Endothelial cell of umbilical vein (primary cell): Measurements from ENCODE around the gene LRRC56. TPM values are rescaled to one million over a fixed set of nuclear protein-coding genes. Genes with fewer than 3 reads are reported as not detected.

Experiments
- BruUV-seq: library from RNA; stranded (reverse); fragments of 400-500 nt; replicated peaks from 2 replicates; lab custom pipeline; 2021; lab: Mats Ljungman, UMichigan
- CTCF ChIA-PET: fragments of 300-600, 350-600 bp; sonication (Branson Sonifier 250); formaldehyde crosslinking; loops from one replicate; lab custom pipeline; 2021; ENCODE audit warnings: antibody characterized with exemption, inconsistent platforms; lab: Charles Lee
- POLR2A ChIA-PET: fragments of 300-600, 350-600 bp; sonication (Branson Sonifier 250); formaldehyde crosslinking; loops from one replicate; lab custom pipeline; 2021; ENCODE audit warnings: antibody characterized with exemption, inconsistent platforms; lab: Charles Lee
- DNase-seq: peaks from one replicate; pipeline ENCODE4 v3.0.0-alpha.2; 2011; ENCODE audit warnings: low read depth, low spot score
- FAIRE-seq: peaks from 2 replicates; lab custom pipeline; 2011; peaks lifted over from hg19 to GRCh38; lab: Jason Lieb, UNC
- H2AFZ ChIP-seq: 2 replicates; pipeline ENCODE4 v1.6.0; 2012; ENCODE audit warnings: low read depth, low read length, control low read depth, inconsistent platforms
- H3K27ac ChIP-seq: 2 replicates; pipeline ENCODE4 v1.5.1; 2011; ENCODE audit warnings: low read depth, mild to moderate bottlenecking, control low read depth, low read length, moderate library complexity; ENCODE audit not compliant: insufficient read depth
- H3K27me3 ChIP-seq, 2 experiments: 2 replicates each; pipeline versions ENCODE4 v1.6.0 to v1.6.1; 2011; ENCODE audit warnings: low read length in 2 of 2, mixed read lengths in 1 of 2; ENCODE audit not compliant: control insufficient read depth in 2 of 2, insufficient read depth in 2 of 2
- H3K36me3 ChIP-seq, 2 experiments: 2 replicates in 1 of 2; 3 replicates in 1 of 2; pipeline ENCODE4 v1.5.1; 2011; ENCODE audit warnings: low read length in 2 of 2, mild to moderate bottlenecking in 1 of 2, moderate library complexity in 1 of 2; ENCODE audit not compliant: control insufficient read depth in 2 of 2, insufficient read depth in 2 of 2; ENCODE audit errors: extremely low read depth in 1 of 2
- H3K4me1 ChIP-seq: 3 replicates; pipeline ENCODE4 v1.5.1; 2011; ENCODE audit warnings: mild to moderate bottlenecking, low read length; ENCODE audit not compliant: control insufficient read depth, insufficient read depth; ENCODE audit errors: extremely low read depth
- H3K4me2 ChIP-seq: 2 replicates; pipeline ENCODE4 v1.6.1; 2011; ENCODE audit warnings: low read length, control low read depth, mixed read lengths; ENCODE audit not compliant: insufficient read depth
- H3K4me3 ChIP-seq, 3 experiments: fragments of 200-600 bp in 1 of 3; sonication (generic), shearing (Covaris generic) in 1 of 3; replicated peaks in 1 of 3; 2 replicates each; pipeline ENCODE4 v1.5.1; 2011 to 2016; ENCODE audit warnings: control low read depth in 3 of 3, low read length in 3 of 3, mild to moderate bottlenecking in 2 of 3, inconsistent platforms in 1 of 3, low read depth in 1 of 3, moderate library complexity in 1 of 3; ENCODE audit not compliant: insufficient read depth in 1 of 3
- H3K79me2 ChIP-seq: 2 replicates; pipeline ENCODE4 v1.6.0; 2012; ENCODE audit warnings: low read length, inconsistent platforms; ENCODE audit not compliant: control insufficient read depth, insufficient read depth
- H3K9ac ChIP-seq: replicated peaks from 2 replicates; pipeline ENCODE3; 2011; ENCODE audit warnings: low read length, control low read depth; ENCODE audit not compliant: insufficient read depth; ENCODE audit errors: extremely low read depth
- H3K9me1 ChIP-seq: replicated peaks from 3 replicates; pipeline ENCODE4 v1.6.0; 2011; ENCODE audit warnings: mild to moderate bottlenecking, low read length; ENCODE audit not compliant: control insufficient read depth, insufficient read depth; ENCODE audit errors: extremely low read depth
- H3K9me3 ChIP-seq: replicated peaks from 2 replicates; pipeline ENCODE4 v1.5.1; 2012; ENCODE audit warnings: low read length, inconsistent platforms; ENCODE audit not compliant: control insufficient read depth, insufficient read depth
- H4K20me1 ChIP-seq: replicated peaks from 2 replicates; pipeline ENCODE3; 2011; ENCODE audit warnings: mild to moderate bottlenecking, low read length; ENCODE audit not compliant: control insufficient read depth, insufficient read depth; ENCODE audit errors: extremely low read depth
- EZH2 ChIP-seq: IDR thresholded peaks from 2 replicates; pipeline ENCODE4 v1.6.1; 2012; ENCODE audit warnings: borderline replicate concordance, low read depth, mild to moderate bottlenecking, moderate library complexity, low read length, inconsistent platforms; ENCODE audit not compliant: severe bottlenecking
- FOS ChIP-seq: IDR thresholded peaks from 2 replicates; pipeline ENCODE4 v1.6.1; 2011; ENCODE audit warnings: mild to moderate bottlenecking, low read length, moderate library complexity, borderline replicate concordance; ENCODE audit not compliant: insufficient read depth
- GATA2 ChIP-seq: IDR thresholded peaks from 2 replicates; pipeline ENCODE4 v1.7.0; 2011; ENCODE audit warnings: low read depth, mild to moderate bottlenecking, moderate library complexity, mixed read lengths, low read length; ENCODE audit not compliant: insufficient read length, insufficient read depth
- JUN ChIP-seq: IDR thresholded peaks from 2 replicates; pipeline ENCODE4 v1.6.1; 2011; ENCODE audit warnings: borderline replicate concordance, low read depth; ENCODE audit not compliant: insufficient read length, insufficient read depth
- MYC ChIP-seq: IDR thresholded peaks from one replicate; pipeline ENCODE4 v1.6.1; 2011; ENCODE audit warnings: mild to moderate bottlenecking, low read depth, low read length
- POLR2A ChIP-seq: IDR thresholded peaks from 2 replicates; pipeline ENCODE4 v1.6.1; 2012; ENCODE audit warnings: low read depth, mild to moderate bottlenecking, control low read depth, low read length
- POLR2AphosphoS5 ChIP-seq: IDR thresholded peaks from 2 replicates; pipeline ENCODE4 v1.6.1; 2012; ENCODE audit warnings: low read depth, mild to moderate bottlenecking, control low read depth, low read length, moderate library complexity; ENCODE audit not compliant: insufficient read depth
- dilution Hi-C: fragments of 300-500 bp; cut with MboI; formaldehyde crosslinking; loops from one replicate; pipeline ENCODE4 v1.15.0; 2019; ENCODE audit warnings: low sequenced_read_pairs; ENCODE audit not compliant: extremely low pct_ligation_motif_present
- intact Hi-C: fragments of 100-400 bp; cut with micrococcal nuclease; formaldehyde crosslinking; loops from one replicate; pipeline ENCODE4 v1.10.0; 2022
- polyA plus RNA-seq, 4 experiments: library from polyadenylated mRNA; depleted of rRNA in 3 of 4; stranded (reverse) in 3 of 4; unstranded in 1 of 4; fragments of >200 nt; gene quantifications; 2 replicates each; pipeline versions ENCODE4 v1.2.1 to v1.2.3, GENCODE V29; 2011 to 2012; ENCODE audit warnings: missing spikeins in 1 of 4
- total RNA-seq: library from RNA; stranded (reverse); gene quantifications from 2 replicates; pipeline ENCODE4 v1.2.3, GENCODE V29; 2021
- TF ChIP-seq, protein P1 (sequence below), 2 donors: IDR thresholded peaks; 1 replicate in 1 of 2; 2 replicates in 1 of 2; pipeline ENCODE4 v1.5.1; 2011; ENCODE audit warnings: low read length in 2 of 2, mild to moderate bottlenecking in 2 of 2, moderate library complexity in 2 of 2, control low read depth in 1 of 2, inconsistent platforms in 1 of 2, low read depth in 1 of 2; ENCODE audit not compliant: insufficient read depth in 1 of 2; ENCODE audit errors: extremely low read depth in 1 of 2
- TF ChIP-seq, protein P2 (sequence below): IDR thresholded peaks from 2 replicates; pipeline ENCODE4 v1.6.1; 2011; ENCODE audit not compliant: insufficient read depth, insufficient read length

Gene LRRC56
- total and polyA plus RNA-seq, 2 donors (not counting 3 experiments of a cell fraction or from before 2014, with no cell fraction given): 0.47 to 0.55 TPM

DNA sequence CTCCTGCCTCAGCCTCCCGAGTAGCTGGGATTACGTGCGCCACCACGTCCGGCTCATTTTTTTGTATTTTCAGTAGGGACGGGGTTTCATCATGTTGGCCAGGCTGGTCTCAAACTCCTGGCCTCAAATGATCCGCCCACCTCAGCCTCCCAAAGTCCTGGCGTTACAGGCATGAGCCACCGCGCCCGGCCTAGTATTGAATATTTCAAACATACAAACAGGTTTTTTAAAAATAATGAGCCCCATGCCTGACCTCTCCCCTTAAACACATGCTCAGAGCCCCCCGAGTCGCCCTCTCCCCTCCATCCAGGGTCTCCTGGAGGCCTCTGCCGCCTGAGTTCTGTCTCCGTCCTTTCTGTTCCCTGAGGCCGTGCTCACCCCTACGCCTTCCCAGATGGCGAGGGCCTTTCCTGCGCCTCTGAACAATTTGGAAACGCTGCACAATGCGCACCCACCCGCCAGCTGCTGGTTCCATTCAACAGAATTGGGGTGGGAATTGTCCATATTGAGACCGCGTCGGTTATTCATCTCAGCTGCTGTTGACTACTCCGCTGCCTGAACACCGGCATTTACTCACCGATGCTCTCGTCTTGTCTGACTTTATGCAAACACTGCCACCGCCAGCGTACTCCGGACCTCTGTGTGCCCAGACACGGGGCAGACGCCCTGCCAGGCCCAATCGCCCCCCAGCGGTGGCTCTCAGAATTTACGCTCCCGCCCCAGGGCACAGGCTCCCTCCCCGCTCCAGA is 16.7 kb upstream of the LRRC56 start:
- no peaks in the 10 kb centered on the region for H3K27me3 ChIP-seq
- DNase-seq (no peak), FAIRE-seq (no peak)
- H3K27ac ChIP-seq: no peak overlapping the region
- POLR2A ChIA-PET: no interaction called here
- CTCF ChIA-PET: interaction anchor here (1.2 kb wide), 1 partner anchor 81 kb away, joined by 4 read pairs; no protein-coding TSS in a partner anchor
- no peaks in the 10 kb centered on the region for H3K9me3 ChIP-seq
- H3K36me3 ChIP-seq: no peaks in the 10 kb centered on the region
- TF ChIP-seq FOS (no peak), MYC (no peak), POLR2A (no peak), JUN (no peak), GATA2 (no peak), EZH2 (no peak), POLR2AphosphoS5 (no peak)
- TF ChIP-seq, protein P1, sequence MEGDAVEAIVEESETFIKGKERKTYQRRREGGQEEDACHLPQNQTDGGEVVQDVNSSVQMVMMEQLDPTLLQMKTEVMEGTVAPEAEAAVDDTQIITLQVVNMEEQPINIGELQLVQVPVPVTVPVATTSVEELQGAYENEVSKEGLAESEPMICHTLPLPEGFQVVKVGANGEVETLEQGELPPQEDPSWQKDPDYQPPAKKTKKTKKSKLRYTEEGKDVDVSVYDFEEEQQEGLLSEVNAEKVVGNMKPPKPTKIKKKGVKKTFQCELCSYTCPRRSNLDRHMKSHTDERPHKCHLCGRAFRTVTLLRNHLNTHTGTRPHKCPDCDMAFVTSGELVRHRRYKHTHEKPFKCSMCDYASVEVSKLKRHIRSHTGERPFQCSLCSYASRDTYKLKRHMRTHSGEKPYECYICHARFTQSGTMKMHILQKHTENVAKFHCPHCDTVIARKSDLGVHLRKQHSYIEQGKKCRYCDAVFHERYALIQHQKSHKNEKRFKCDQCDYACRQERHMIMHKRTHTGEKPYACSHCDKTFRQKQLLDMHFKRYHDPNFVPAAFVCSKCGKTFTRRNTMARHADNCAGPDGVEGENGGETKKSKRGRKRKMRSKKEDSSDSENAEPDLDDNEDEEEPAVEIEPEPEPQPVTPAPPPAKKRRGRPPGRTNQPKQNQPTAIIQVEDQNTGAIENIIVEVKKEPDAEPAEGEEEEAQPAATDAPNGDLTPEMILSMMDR (IDR thresholded peaks at IDR 0.05; ENCODE audit: extremely low read depth in 1 of 2, insufficient read depth in 1 of 2, low read depth in 1 of 2, low read length in 2 of 2): peak; percentile 18
- TF ChIP-seq, protein P2, sequence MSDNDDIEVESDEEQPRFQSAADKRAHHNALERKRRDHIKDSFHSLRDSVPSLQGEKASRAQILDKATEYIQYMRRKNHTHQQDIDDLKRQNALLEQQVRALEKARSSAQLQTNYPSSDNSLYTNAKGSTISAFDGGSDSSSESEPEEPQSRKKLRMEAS: no peak
- H3K4me1 ChIP-seq: peaks cover 3% of the 10 kb centered on the region
- no peaks in the 10 kb centered on the region for H4K20me1 ChIP-seq
- intact Hi-C loops (no loop called here), dilution Hi-C loops (no loop called here)
- H3K4me3 ChIP-seq: no peak overlapping the region
- no peak overlapping the region for H3K4me2 ChIP-seq
- no TSS peak for BruUV-seq
- H3K9me1 ChIP-seq: no peaks in the 10 kb centered on the region
- no peak overlapping the region for H2AFZ ChIP-seq
- no peak overlapping the region for H3K9ac ChIP-seq
- no peaks in the 10 kb centered on the region for H3K79me2 ChIP-seq
